GM18520 (cell line): Measurements from ENCODE around the gene TUBA3E.
A peak's percentile ranks its signal among the peaks of the same experiment; 100 is the strongest.
"Not testable (repeated sequence)": the region's sequence is repeated elsewhere in the genome, so short reads cannot be mapped to it uniquely, and the experiment has no call there.

ENCODE experiments used
- ATAC-seq: cut with Tn5 transposase; IDR thresholded peaks from one replicate; pipeline ENCODE4 v1.9.1; 2021; ENCODE audit not compliant: unreplicated experiment

TUBA3E gene

DNA sequence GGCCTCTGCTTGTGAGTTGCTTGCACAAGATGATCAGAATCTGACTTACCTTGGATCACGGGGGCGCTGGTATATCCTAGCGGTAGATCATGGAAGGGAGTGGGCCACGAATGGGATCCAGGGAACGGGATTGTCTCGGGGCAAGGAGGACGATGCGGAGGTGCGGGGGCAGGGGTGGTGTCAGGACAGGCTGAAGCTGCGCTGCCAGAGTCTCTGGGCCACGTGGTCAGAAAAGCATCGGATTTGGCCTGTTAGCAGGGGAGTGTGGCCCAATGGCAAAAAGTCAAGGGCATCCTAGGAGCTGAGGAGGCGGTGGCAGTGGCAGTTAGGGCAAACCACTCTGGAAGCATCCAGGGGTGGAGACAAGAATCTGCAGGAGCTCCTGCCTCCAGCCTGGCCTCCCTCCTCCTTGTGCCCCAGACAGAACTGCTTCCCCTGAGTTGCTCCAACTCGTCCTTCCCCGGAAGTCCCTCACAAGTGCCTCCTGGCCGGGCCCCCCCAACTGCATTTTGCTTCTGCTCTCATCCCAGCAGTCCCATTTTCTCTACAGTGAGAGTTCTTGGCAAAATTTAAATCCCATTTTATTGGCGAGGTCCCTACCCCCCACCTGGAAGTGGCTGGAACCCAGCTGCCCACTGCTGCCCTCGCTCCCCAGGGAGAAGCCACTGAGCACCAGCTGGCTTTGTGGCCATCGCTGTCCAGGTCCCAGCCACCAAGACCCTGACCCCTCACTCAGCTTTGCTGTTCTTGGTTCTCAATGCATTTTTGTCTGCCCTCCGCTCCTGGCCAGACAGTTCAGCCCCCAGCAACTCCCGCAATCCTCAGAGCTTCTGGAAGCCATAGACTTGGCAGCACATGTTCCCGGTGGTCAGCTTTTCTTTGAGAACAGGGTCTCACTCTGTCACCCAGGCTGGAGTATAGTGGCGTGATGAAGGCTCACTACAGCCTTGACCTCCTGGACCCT is 47.8 kb downstream of the TUBA3E start:
- ATAC-seq: no peak

DNA sequence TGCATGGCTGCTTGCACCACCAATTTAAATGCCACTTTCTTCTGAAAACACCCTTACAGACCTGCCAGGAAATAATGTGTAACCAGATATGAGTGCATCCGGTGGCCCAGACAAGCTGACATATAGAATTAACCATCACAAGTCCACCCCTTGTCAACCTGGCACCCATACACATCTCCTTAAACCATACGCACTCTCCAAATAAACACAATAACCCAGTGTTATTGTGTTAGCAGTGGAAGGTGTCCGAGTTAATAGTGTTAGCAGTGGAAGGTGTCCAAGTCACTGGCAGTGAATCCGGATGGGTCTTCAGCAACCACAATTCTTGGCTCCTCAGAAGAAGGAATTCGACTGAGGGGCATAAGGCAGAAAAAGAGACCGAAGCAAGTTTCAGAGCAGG is 49.7 kb downstream of the TUBA3E start:
- ATAC-seq: not testable (repeated sequence)

DNA sequence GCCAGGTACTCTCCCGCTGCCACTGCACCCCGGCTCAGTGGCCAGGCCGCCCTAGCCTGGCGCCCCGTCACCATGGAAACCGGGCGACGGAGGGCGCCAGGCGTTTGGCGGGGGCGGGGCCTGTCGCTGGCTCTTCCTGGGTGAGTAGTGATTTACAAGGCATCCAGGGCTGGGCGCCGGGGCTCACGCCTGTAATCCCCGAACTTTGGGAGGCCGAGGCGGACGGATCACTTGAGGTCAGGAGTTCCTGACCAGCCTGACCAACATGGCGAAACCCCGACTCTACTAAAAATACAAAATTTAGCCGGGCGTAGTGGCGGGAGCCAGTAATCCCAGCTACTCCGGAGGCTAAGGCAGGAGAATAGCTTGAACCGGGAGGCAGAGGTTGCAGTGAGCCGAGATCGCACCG is 53.2 kb downstream of the TUBA3E start, which contains the start of gene CCDC74B:
CCDC74B (minus strand) TSS at position 107 of the 409 bp plus-strand sequence. CDS start 116 bp downstream, outside the sequence.
- peak; percentile 90 for ATAC-seq

DNA sequence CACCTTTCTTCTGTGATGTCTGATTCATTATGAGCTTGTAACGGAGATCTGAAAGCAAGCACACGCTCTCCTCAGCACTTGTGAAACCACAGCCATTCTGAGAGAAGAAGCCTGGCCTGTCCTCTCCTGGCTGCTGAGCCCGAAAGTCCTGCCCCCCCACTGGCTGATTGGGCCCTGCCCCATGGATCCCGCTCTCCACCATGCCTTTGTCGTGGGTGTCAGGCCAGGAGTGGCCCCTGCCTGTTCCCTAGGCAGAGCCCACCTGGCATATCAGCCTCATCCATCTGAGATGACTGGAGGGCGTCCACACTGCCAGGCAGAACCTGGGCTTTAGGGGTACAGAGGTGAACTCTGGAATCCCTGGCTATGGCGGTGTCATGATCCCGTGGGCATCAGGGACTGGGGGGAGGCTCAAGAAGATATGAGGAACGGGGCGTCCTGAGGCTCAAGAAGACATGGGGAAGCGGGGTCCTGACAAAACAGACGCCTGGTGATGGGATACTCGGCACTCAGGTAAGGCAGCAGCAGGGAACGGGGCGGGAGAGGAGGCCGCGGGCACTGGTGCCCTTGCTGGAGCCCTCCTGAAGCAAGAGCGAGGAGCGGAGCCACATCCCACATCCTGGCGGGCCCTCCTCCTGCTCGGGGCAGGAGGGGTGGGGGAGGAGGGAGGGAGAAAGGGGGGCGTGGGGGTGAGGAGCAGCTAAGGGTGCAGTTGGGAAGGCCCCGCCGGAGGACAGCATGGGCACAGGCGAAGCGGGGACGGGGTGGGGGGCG is 54.8 kb downstream of the TUBA3E start:
- ATAC-seq: not testable (repeated sequence)

DNA sequence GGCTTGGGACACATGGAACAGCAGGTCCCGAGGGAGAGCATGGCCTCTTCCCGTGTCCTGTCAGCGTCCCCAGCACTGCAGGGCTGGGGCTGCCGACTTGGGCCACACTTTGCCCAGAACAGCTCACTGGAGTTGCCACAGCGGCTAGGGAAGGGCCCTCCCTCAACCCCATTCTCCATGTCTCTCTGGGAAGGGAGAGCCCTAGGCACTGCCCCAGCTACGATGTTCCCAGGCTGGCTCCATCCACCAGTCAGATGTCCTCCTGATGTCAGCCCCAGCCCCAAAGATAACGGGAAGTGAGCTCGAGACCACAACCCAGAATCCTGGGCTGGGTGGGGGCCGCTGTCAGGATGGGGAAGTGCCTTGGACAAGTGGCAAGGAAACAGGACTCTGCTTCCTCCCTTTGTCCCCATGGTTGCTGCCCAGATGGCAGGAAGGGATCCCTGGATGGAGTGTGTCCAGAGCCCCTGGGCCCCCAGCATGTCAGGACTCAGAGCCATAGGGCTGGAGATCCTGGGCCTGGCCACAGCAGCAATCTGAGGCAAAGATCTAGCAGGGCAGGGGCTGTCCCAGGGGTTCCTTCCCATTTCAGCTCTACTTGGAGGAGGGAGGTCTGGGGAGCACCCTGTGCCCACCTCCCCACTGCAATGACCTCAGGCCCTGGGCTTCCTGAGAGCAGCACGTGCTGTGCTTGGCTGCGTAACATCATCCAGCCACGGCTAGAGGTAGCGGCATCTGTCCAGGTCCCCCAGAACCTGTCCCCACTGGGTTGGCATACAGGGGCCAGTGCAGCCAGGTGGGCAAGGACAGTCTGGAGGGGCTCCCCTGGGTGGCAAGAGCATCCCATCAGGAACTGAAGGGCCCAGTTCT is 55.6 kb downstream of the TUBA3E start:
- ATAC-seq: not testable (repeated sequence)
